CD4-positive, alpha-beta T cell treated with Interleukin-15 for 4 hours (primary cell): ENCODE measurements around the gene RMND5A.

ENCODE experiments used
- DNase-seq: peaks from one replicate; pipeline ENCODE4 v3.0.0-alpha.2; 2020; ENCODE audit warnings: low spot score

The RMND5A gene

DNA sequence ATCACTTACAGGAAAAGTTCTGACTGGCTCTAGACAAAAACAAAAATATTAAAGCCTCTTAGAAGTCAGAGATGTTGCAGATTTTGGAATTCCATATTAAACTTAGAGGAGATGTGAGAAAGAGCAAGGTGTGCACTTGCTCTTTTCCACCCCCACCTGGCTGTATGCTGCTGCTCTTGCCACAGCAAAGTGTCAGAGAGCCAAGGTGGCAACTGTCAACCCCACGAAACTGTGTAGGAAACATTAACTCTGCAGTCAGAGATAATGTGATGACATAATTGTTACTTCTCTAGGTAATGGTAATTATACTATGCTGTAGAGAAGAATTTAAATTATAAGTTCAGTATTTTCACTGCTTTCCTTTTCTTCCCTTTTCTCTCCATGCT is 45.2 kb downstream of the RMND5A start:
- DNase-seq = no peak

DNA sequence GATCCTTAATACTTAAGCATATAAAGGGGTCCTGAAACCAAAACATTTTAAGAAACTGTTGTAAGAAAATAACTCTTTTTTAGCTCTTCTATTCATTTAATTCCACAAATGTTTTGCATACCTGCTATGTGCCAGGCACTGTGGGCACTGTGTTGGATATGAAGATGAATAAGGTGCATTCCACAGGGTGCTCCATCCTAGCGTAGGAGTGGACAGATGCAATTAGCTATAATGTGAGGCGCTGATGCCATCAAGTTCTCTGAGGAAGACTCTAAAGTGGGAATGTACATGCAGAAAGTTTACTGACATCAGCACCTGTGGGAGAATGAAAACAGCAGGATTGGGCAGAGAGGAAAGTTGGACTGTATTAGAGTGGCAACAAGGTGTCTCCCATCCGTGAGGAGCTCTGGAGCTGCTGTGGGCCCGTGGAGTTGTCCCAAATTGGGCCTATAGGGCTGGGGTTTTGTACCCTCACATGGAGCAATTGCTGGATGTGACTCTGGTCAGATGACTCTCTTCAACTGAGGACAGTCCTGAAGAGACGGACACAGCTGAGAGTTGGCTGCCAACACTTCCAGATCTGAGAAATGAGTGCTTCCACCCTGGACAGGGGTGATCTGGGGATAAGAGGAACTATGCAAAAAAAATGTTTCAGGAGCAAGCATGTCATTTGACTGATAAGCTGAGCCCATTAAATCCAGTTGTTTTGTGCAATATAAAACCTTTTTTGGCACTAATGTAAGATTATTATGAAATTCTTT is 48.3 kb downstream of the RMND5A start:
- DNase-seq = no peak

DNA sequence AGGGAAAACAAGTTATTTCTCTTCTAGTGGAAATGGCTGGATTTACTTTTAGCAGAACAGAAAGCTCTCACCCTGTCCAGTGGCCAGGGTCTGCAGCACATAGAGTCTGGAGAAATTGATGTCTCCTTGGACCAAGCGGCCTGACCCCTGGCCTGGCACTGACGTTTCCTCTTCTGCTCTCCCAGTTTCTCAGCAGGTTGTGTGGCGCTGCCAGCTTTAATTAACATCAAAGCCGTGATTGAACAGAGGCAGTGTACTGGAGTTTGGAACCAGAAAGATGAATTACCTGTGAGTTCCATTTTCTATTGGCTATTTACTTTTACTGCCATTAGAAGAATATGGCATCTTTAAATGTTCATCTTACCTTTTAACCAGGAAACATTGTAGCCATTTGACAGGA is 49.7 kb downstream of the RMND5A start:
- no peak for DNase-seq

DNA sequence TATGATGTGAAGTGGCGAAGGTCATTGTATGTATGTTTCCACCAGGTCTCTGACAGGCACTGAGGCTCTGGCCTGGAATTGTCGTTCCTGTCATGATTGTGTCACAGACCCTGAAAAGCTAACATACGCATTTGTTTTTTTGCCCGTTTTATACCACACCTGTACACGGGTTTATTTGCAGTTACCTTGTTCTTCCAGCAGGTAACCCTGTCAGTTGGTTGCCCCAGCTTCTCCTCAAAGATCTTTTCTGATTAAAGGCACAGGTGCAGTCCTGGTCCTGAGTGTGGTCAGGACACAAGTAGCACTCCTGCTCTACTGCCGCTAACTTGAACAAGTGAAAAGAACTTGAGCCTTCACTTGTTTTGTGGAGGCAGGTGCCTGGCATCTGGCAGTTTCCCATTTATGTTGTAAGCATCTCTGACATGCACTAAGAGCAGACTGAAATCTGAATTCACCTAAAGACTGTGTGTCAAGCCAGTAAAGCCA is 50.8 kb downstream of the RMND5A start:
- DNase-seq = no peak

DNA sequence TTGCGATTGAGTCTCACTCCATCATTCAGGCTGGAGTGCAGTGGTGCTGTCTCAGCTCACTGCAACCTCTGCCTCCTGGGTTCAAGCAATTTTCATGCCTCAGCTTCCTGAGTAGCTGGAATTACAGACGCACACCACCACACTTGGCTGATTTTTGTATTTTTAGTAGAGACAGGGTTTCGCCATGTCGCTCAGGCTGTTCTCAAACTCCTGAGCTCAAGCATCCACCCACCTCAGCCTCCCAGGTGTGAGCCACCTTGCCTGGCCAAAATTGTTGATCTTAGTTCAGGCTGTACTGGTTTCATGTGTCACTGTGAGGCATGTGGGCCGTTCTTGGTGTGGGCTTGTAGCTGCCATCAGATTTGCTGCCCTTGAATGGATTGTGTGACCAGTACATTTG is 52.5 kb downstream of the RMND5A start:
- no peak for DNase-seq

DNA sequence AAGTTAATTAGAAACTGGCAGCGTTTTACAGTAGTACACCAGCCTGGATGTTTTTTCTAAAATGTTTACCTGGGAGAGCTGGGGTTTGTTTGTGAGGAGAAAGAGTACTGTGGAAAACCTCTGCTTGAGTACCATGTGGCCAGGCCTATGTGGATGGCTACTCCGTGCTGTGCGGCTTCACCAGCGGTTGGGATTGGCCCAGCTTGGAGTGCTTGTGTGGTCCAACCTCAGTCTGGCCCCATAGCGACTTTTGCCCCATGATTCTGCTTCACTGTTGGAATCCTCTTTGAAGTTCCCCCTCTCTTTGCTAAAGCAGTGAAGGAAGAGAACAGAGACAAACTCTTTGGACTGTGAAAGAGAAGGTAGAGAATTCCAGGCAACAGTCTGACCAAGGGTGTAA is 54.8 kb downstream of the RMND5A start:
- no peak for DNase-seq

DNA sequence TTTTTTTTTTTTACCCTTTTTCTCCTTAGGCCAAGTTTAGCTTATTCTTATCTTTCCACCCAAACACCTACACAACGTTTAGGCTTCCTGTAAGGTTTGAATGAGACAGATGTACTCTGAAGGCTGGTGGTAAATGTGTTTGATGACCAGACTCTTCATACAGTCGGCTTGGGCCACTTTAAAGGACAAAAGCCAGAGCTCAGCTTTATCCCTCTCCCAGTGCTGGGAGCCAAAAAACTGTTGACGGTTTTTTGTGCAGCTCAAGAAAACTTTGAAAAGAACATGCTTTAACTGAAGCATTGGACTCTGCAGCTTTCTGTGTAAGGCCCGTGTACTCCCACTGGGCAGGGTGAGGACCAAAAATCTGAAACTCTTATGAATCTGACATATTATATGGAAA is 55.2 kb downstream of the RMND5A start:
- no peak for DNase-seq

DNA sequence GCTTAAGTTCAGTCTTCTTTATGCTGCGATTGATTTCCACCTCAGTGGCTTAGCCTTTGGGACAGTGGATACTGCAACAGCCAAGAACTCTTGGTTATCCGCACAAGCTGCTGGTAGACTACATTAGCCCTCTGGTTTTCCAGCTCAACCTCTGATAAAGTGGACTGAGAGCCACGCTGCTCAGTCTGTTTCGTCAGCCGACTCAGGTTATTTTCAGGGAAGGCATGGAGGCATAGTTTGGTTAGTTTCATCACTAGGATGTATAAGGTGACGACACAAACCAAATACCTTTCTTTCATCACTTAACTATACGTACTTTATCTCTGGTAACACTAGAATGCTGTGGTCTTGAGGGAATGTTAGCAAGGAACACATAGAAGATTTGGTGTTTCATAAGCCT is 56.4 kb downstream of the RMND5A start:
- DNase-seq = no peak

DNA sequence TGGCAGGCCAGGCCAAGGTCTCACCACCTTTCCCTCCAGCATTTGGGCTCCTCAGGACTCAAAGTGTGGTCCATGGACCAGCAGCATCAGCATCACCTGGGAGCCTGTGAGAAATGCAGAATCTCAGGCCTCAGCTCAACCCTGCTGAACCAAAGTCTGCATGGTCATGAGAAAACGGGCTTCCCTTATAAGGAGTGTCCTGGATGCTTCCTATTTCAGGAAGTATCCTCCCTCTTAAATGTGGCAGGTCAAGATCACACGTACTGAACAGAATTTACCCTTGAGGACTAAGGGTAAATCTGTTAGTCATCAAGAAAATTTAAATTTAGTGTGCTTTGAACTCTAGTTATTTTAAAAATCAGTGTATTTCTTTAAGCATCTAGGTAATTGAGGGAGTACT is 58.9 kb downstream of the RMND5A start:
- no peak for DNase-seq

DNA sequence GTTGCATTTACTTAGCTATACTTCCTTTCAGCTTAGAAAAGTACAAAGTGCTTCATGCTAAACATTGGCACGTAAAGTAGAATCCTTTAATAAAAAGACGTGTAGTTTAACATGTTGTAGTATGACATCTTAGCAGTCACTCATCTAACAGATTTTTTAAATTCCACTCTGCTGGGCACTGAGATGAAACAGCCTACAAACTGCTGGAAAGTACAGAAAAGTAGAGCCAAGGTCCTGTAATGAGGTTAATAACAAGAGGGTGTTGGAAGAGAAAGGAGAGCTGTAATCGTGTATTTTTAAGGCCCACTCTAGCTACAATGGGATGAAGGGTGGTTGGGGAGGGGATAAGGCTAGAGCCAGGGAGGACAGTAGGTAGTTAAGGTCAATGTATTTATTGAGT is 59.9 kb downstream of the RMND5A start:
- no peak for DNase-seq

DNA sequence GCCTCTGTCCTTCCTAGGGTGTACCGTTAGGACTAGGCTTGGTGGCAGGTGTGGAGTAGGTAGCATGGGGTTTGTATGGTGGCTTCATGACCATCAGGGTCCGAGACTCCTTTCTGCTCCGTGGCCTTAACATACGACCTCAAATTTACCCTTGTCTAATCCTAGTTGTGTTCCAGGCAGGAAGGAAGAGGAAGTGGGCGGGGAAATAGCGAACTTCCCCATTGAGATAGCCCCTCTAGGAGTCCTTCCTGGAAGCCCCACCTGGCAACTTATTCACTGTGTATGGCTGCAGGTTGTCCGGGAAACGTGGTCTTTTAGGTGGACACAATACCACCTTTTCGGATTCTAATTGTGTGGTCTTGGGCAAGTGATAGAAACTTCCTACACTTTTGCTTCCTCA is 61.3 kb downstream of the RMND5A start:
- no peak for DNase-seq

DNA sequence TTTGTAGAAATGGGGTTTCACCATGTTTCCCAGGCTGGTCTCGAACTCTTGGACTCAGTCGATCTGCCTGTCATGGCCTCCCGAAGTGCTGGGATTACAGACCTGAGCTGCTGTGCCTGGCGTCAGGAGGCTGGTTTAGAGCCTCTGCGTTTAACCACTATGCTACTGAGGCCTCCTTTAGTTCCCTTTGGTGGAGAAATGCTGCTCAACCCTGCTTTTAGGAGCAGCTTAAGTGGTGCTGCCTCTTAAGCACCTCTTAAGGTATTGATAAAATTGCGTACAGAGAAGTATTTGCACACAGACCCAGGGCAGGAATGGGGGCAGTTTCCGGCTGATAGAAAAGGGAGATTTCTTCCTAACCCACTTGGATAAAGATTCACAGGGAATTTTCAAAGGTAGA is 62.7 kb downstream of the RMND5A start:
- DNase-seq = no peak

DNA sequence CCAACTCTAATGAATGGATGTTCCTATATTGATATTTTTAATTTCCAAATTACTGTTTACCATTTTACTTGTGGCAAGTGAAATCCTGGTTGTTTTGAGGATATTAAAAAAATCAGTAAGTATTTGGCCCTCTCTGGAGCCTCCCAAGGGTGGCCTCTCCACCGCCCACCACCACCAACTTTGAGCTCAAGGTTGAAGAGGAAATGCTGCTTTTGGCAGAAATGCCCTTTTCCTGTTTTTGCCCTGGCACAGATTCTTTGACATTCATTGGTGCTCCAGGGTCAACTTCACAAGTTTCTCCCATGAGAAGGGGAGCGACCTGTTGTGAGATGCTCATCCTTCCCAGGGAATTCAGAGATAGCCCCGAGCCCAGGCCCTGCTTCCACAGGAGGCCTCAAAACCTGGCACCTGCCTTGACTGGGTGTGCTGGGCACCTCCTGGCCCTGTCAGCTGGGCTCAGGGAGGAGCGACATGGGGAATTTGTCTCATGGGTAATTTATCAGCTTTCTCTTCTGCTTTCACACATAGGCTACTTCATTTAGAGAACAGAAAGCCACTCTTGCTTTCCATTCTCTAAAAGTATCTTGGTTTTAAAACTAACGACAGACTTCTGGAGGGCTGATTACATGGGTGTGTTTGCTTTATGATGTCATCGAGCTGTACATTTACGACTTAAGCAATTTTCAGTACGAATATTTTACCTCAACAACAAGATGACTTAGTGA is 63.7 kb downstream of the RMND5A start:
- DNase-seq = no peak

DNA sequence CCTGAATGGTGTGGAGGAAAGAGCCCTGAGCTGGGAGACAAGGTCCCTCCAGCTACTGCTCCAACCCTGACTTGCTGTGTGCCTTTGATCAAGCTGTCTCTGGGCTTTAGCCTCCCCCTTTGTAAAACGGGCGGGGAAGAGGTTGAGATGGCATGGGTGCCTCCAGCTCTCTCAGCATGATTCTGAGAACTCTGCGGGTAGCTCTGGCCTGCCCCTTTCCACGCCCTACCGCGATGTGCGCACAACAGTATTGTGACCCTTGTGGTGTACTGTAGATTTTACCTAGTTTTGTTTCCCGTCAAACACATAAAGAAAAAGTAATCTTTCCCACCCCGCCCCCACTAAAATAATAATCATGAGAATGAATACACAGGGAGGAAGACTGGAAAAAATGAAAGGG is 65.4 kb downstream of the RMND5A start:
- DNase-seq = peak; percentile 75

DNA sequence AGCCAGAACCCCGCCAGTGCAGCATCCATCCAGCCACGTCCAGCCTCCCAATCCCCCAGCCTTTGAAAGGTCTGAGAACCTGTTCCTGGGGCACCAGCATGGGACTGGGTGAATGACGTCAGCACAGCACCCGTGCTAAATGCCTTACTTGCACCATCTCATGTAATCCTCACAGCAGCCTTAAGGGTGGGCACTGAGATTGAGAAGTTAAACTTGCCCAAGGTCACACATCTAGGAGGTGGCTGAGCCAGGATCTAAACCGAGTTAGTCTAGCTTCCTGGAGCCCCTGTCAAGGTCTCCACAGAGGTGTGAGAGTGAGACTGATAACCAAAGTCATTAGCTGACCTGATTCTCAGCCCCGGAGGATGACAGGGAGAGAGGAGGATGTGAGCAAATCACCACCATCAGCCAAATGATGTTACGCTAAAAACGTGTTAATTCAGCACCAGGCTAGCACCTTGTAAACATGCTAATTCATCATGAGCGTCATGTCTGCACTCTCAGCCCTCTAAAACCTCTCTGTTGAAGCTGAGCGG is 66.0 kb downstream of the RMND5A start:
- DNase-seq = peak; percentile 80

DNA sequence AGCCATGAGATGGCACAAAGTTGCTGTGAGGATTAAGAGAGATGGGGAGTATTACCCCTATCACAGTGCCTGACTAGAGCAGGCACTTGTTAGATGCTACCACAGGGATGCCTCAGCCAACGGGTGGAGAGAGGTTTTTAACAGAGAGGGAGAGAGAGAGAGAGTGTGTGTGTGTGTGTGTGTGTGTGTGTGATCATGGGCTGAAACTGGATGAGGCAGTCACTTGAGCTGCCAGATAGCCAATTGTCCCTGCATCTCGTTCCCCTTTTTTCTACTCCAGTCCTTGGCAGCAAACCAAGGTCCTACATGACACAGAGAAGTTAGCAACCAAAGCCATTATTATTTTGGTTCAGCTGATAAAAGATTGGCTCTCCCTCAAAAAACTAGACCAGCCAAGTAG is 67.6 kb downstream of the RMND5A start:
- peak; percentile 46 for DNase-seq

DNA sequence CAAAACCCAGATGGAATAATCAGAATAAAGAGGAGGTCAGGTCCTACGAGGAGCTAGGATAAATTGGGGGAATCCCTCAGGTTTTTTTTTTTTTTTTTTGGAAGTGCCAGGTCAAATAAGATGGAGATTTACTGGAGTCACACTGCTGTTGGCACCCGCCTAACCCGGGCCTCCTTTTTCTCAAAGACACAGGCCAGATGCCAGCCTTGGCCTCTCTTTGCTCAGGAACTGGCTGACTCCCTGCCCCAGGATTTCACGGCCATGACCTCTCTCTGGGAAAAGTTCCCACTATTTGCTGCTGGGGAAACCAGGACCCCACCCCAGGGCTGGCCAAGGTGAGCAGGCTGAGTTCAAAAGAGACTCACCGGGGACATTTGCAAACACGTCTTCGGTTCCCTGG is 68.1 kb downstream of the RMND5A start:
- DNase-seq = no peak

DNA sequence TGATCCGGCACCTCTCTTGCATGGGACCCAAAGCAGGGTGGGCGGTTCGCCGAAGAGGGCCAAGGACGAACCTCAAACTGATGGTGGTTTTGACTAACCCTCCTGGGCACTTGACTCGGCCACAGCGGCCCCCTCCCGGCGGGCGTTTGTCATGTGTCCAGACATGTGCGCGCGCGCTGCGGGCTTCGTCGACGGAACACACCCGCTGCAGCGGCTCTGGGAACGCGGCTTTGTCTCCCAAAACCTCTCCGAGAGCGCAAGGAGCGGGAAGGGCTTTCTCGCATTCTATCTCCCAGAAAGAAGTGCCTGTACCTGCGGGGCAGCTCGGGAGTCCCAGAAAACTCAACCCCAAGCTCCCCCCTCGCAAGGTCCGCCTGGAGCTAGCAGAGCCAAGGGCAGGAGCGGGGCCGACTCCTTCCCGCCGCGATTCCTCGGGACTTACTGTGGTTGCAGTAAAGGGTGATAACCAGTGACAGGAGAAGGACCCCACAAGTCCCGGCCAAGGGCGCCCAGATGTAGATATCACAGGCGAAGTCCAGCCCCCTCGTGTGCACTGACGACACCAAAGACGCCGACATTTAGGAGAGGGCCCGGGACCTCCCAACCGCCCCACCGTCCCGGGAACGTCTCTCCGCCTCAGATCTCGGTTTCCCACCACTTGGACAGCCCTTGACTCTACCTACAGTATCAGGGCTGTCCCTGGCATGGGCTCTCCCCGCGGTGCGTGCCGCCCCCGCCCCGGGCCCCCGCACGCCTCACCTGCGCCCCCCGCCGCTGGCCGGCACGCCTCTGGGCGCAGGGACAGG is 69.0 kb downstream of the RMND5A start:
- peak; percentile 22 for DNase-seq

DNA sequence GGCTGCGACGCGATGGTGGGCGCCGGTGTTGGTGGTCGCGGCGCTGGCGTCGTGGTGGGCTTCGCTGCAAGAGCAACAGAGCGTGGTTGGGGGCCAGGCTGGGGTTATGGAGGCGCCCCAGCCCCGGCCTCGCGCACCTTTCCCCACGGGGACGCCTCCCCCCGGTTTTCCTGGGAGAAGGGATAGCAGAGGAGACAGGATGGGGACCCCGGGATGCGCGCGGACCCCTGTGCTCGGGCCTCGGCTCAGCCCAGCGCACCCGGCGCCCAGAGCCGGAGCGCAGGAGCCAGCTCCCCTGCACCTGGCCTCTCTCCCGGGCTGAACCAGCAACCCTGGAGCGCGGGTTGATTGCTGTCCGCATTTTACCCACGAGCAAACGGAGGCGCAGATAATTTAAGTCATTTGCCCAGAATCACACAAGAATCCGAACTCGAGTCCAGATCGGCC is 69.6 kb downstream of the RMND5A start:
- DNase-seq = no peak

DNA sequence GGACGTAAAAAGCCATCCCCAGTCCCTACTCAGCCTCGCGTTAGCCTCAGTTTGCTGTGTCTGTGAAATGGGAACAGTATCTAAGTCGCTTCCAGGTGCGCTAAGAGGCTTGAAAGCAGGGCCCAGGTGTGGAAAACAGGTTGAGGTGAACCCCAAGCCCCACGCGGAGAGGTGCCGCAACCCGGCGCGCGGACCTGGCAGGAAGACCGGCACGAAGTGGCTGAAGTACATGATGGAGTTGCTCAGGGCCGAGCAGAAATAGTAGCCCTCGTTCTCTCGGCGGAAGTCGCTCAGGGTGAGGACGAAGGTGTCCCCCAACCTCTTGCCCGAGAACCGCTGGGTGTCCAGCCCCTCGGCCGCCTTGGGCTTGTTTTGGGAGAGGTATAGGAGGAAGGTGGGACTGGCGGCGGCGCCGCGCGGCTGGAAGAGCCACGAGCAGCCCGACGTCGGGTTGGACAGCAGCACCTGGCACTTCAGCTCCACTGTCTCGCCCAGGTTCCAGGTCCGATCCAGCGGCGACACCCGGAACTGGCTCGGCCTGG is 70.1 kb downstream of the RMND5A start:
- no peak for DNase-seq

DNA sequence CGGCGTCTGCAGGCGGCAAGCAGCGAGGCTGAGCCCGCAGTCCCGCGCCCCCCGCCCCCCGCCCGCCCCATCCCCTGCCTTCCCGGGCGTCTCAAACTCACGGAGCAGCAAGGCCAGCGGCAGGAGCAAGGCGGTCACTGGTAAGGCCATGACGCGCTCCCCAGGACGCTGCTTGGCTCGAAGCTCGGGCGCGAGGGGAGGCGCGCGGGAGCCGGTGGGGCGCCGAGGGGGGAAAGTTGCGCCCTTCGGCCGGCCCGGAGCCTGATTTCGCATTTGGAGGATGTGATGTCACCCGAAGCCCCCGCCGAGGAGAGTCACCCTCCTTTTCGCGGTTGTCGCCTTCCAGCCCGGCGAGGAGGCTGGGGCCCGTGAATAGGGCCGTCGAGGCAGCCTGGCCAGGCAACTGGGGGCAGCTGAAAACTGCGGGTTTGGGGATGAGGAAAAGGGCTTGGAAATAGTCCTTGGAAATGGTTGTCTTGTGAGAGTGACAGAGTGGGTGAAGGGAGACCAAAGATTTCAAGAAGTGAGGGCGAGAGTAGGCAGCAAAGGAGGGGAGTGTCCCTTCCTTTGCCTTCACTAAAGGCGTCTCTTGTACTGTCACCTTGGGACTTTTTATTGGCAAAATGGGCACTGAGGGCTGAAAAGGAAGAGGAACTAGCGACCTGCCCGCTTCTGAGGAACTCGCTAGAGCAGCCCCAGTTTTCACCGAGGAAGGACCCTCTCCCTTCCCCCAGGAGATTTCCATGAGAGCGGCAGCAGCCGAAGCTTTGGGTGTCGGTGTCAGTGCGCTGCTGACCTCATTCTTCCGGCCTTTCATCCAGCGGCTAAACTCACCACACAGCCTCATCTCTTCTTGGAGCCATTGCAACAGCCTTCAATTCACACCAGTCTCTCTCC is 70.8 kb downstream of the RMND5A start, which contains the start of gene CD8A:
Gene CD8A, minus strand, starts transcription at position 238 of the 897 bp plus-strand sequence. Its CDS starts 88 bp downstream, at position 150.
- DNase-seq = peak; percentile 63
